ENCODE measurements around the gene ITPK1.

ITPK1 gene

DNA sequence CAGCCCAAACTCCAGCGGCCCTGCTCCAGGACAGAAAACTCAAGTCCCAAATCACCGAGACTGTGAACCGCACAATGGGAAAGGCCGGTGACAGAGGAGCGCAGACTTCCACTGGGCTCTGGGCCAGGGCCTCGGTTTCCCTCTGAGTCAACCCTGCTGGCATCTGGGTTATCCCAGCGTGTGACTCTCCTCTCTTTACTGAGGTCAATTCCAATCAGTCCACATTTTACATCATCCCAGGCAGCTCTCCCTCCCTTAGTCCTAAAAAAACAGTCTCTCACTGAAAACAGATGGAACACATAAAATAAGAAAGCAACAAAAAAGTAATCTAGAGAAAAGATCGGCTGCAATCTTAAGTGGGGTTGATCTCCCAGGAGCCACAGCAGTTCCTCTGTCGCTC lies 36.9 kb downstream of the ITPK1 start:
- no peak overlapping the region for H3K4me3 ChIP-seq (ENCODE audit: low read depth, low read length)
- TF ChIP-seq, protein P1, sequence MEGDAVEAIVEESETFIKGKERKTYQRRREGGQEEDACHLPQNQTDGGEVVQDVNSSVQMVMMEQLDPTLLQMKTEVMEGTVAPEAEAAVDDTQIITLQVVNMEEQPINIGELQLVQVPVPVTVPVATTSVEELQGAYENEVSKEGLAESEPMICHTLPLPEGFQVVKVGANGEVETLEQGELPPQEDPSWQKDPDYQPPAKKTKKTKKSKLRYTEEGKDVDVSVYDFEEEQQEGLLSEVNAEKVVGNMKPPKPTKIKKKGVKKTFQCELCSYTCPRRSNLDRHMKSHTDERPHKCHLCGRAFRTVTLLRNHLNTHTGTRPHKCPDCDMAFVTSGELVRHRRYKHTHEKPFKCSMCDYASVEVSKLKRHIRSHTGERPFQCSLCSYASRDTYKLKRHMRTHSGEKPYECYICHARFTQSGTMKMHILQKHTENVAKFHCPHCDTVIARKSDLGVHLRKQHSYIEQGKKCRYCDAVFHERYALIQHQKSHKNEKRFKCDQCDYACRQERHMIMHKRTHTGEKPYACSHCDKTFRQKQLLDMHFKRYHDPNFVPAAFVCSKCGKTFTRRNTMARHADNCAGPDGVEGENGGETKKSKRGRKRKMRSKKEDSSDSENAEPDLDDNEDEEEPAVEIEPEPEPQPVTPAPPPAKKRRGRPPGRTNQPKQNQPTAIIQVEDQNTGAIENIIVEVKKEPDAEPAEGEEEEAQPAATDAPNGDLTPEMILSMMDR (IDR thresholded peaks at IDR 0.05; ENCODE audit: low read depth, low read length), result no peak
- DNase-seq (ENCODE audit: low read depth, low spot score), result peak; percentile 24
- in situ Hi-C loops (cut with HindIII; ENCODE audit: low sequenced_read_pairs), result no loop called here

DNA sequence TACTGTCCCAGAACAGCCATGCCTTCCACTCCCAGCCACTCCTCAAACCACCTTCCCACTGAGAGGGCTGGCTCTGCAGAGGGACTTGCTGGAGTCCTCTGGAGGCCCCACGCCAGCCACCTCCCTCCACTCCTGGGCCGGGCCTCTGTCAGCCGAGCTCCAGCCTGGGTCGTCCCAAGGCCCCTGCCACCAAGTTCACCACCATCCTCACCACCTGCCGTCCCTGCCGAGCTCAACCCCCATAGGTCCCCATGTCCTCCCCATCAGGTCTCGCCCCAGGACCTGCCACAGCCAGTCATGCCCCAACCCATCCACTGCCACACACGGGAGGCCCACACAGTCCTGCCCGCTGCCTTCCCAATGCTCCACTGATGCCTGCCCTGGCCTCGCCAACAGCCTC lies 39.0 kb downstream of the ITPK1 start:
- no peak overlapping the region for H3K4me3 ChIP-seq (ENCODE audit: low read depth, low read length)
- in situ Hi-C loops (cut with HindIII; ENCODE audit: low sequenced_read_pairs), result no loop called here
- TF ChIP-seq, protein P1 (IDR thresholded peaks at IDR 0.05; ENCODE audit: low read depth, low read length), result no peak
- no peak for DNase-seq (ENCODE audit: low read depth, low spot score)

DNA sequence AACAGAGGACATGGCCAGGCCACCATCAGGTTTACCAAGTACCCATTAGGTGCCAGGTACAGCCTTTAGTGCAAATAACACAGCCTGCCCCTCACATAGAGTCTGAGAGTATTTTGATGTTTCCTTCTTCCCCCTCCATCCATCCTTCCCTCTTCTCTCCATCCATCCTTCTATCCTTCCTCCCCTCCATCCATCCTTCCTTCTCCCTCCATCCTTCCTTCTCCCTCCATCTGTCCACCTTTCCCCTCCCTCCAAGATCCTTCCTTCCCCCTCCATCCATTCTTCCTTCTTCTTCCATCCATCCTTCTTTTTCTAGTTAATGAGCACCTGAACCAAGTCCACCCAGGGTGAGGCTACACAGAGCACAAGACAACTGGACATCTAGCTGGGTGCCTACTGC lies 39.8 kb downstream of the ITPK1 start:
- DNase-seq (ENCODE audit: low read depth, low spot score), result no peak
- in situ Hi-C loops (cut with HindIII; ENCODE audit: low sequenced_read_pairs), result no loop called here
- H3K4me3 ChIP-seq (ENCODE audit: low read depth, low read length), result no peak overlapping the region
- TF ChIP-seq, protein P1 (IDR thresholded peaks at IDR 0.05; ENCODE audit: low read depth, low read length), result no peak

DNA sequence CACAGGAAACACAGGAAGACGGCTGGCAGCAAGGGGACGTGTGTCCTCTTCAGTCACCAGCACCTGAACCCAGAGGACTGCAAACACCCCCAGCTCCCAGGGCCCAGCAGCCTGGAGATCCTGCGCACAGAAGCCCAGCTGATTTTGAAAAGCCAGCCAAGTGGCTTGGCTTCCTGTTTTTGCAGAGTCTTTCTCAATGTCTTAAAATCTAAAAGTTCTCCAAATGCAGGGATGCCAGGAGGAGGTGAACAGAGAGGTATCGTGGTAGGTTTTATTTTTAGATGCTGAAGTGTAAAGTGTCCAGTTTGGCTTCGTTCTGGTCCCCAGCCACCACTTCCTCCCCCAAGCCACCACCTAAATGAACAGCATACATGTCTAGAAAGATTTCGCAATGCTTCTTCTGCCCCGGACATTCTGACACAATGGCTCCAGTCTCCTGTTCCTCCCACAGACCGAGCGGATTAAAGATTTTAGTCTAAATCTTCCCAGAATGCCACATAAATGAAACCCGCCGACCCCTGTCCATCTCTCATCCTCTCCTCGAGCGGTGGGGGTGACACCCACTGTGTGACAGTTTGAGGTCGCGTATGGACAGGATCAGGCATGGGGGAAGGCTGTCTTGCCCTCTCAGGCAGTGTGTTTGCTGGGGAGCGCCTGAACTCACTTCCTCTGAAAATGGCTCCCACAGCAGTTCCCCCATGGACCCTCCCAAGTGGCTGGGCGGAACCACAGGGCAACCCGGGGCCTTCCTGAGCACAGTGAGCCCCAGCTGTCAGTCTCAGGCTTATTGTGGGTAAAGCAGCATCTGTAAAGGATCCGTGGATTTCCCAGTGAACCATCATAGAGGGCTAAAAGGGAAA lies 41.6 kb downstream of the ITPK1 start:
- in situ Hi-C loops (cut with HindIII; ENCODE audit: low sequenced_read_pairs), result no loop called here
- DNase-seq (ENCODE audit: low read depth, low spot score), result peak; percentile 13
- no peak overlapping the region for H3K4me3 ChIP-seq (ENCODE audit: low read depth, low read length)
- TF ChIP-seq, protein P1 (IDR thresholded peaks at IDR 0.05; ENCODE audit: low read depth, low read length), result no peak

DNA sequence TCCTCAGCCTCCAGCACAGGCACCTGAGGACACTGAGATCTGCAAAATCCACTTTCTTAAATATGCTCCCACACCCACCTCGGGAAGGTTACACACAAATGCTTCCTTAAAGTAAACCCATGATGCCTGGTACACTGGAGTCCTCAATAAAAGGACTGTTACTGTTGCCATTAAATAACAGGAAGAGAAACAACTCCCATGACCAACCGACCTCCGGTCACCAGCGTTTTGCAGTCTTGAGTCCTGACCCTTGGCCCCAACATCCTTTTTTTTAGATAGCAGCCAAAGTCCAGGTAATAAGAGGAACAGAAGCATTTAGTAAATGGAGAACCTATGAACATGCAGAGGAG lies 42.4 kb downstream of the ITPK1 start:
- in situ Hi-C loops (cut with HindIII; ENCODE audit: low sequenced_read_pairs), result no loop called here
- TF ChIP-seq, protein P1 (IDR thresholded peaks at IDR 0.05; ENCODE audit: low read depth, low read length), result no peak
- H3K4me3 ChIP-seq (ENCODE audit: low read depth, low read length), result no peak overlapping the region
- DNase-seq (ENCODE audit: low read depth, low spot score), result no peak

DNA sequence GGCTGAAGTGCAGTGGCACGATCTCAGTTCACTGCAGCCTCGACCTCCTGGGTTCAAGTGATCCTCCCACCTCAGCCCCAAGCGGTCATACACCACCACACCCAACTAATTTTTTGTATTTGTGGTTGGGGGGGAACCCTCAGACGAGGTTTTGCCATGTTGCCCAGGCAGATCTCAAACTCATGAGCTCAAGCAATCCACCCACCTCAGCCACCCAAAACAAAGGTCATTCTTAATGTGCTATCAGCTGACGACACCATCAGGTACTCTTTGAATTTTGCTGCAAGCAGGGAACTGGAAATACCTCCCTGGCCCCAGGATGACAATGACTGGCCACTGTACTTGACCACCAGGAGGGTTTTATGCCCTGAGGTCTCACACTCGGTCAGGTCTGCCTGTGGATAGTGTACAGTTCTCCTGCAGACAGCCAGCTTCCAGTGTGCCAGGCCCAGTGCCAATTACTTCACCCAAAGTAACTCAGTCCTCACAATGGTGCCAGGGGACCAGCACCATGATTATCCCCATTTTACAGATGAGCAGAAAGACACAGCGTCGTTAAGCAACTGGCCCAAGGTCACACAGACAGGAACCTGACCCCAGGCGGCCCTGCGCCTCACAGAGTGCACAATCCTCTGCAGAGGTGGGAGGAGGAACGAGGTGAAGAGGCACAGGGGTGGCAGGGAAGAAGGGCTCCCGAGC lies 42.9 kb downstream of the ITPK1 start:
- TF ChIP-seq, protein P1 (IDR thresholded peaks at IDR 0.05; ENCODE audit: low read depth, low read length), result no peak
- in situ Hi-C loops (cut with HindIII; ENCODE audit: low sequenced_read_pairs), result no loop called here
- H3K4me3 ChIP-seq (ENCODE audit: low read depth, low read length), result no peak overlapping the region
- no peak for DNase-seq (ENCODE audit: low read depth, low spot score)
